Vagina (tissue), 2 donors: ENCODE data around the gene GGT7.

ENCODE experiments used
- CTCF ChIP-seq, 3 experiments: fragments of 450-650 bp in 2 of 3; fragments of 200-600 bp in 1 of 3; sonication (generic) in 1 of 3; IDR thresholded peaks; one replicate each; pipeline ENCODE4 v1.5.1; 2017 to 2019; ENCODE audit warnings: antibody characterized with exemption in 3 of 3, mild to moderate bottlenecking in 2 of 3, moderate library complexity in 2 of 3
- POLR2A ChIP-seq, 2 donors: fragments of 450-650 bp; IDR thresholded peaks; one replicate each; pipeline ENCODE4 v1.6.1; 2017; ENCODE audit warnings: antibody characterized with exemption in 2 of 2, mild to moderate bottlenecking in 2 of 2, moderate library complexity in 2 of 2

- TF ChIP-seq CTCF (IDR thresholded peaks at IDR 0.05) (no peak), POLR2A (IDR thresholded peaks at IDR 0.05) (no peak)
Observed at GRCh38 chr20:34915131-34915530, 42.5 kb upstream of the GGT7 start.
